Astrocyte of the spinal cord (primary cell): ENCODE data around the gene ARID5B.
A peak's percentile ranks its signal among the peaks of the same experiment; 100 is the strongest.
"Not testable (repeated sequence)": the region's sequence is repeated elsewhere in the genome, so short reads cannot be mapped to it uniquely, and the experiment has no call there.

Source experiments
- DNase-seq: peaks from one replicate; pipeline ENCODE4 v3.0.0; 2011; ENCODE audit warnings: low read depth, low spot score
- H3K4me3 ChIP-seq: 2 replicates; pipeline ENCODE4 v1.5.1; 2011; ENCODE audit warnings: low read depth, mild to moderate bottlenecking, low read length, moderate library complexity
- CTCF ChIP-seq: IDR thresholded peaks from 2 replicates; pipeline ENCODE4 v1.5.1; 2012; ENCODE audit warnings: low read depth, mild to moderate bottlenecking, low read length, inconsistent platforms
- in situ Hi-C: cut with HindIII; loops from 2 replicates; pipeline ENCODE4 v1.10.0; 2017; ENCODE audit warnings: low sequenced_read_pairs

ARID5B gene

GRCh38 chr10:61863981-61864380 lies 37.5 kb upstream of the ARID5B start:
- TF ChIP-seq CTCF = no peak
- in situ Hi-C loops = no loop called here
- no peak overlapping the region for H3K4me3 ChIP-seq
- DNase-seq = no peak

- no peak overlapping the region for H3K4me3 ChIP-seq
- TF ChIP-seq CTCF = no peak
- DNase-seq = no peak
- in situ Hi-C loops = no loop called here
These were observed 34.7 kb upstream of the ARID5B start for GRCh38 chr10:61866700-61867368.

DNA sequence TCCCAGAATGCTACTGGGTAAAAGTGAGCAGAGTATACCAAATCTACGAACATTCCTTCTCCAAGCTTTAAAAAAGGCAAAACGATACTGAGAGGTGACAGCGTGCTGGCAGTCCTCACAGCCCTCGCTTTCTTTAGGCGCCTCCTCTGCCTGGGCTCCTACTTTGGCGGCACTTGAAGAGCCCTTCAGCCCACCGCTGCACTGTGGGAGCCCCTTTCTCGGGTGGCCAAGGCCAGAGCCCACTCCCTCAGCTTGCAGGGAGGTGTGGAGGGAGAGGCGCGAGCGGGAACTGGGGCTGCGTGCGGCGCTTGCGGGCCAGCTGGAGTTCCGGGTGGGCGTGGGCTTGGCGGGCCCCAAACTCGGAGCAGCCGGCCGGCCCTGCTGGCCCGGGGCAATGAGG lies 34.1 kb upstream of the ARID5B start:
- H3K4me3 ChIP-seq, in situ Hi-C loops, DNase-seq: not testable (repeated sequence)

GRCh38 chr10:61867817-61868216 lies 33.7 kb upstream of the ARID5B start:
- H3K4me3 ChIP-seq, DNase-seq, in situ Hi-C loops: not testable (repeated sequence)

GRCh38 chr10:61869041-61869675 lies 32.3 kb upstream of the ARID5B start:
- no peak overlapping the region for H3K4me3 ChIP-seq
- in situ Hi-C loops = no loop called here

GRCh38 chr10:61869774-61870525 lies 31.5 kb upstream of the ARID5B start:
- peak; percentile 70 for DNase-seq
- no peak for TF ChIP-seq CTCF
- no peak overlapping the region for H3K4me3 ChIP-seq
- in situ Hi-C loops = no loop called here

More at GRCh38 chr10:61869041-61869675, 32.3 kb upstream of the ARID5B start:
- no peak for DNase-seq
- TF ChIP-seq CTCF = no peak

- no peak for DNase-seq
- in situ Hi-C loops = no loop called here
- no peak for TF ChIP-seq CTCF
- H3K4me3 ChIP-seq = no peak overlapping the region
These were observed 31.0 kb upstream of the ARID5B start for GRCh38 chr10:61870526-61870895.
